ENCODE results near the gene RBMS3.
"Not testable (repeated sequence)": the region's sequence is repeated elsewhere in the genome, so short reads cannot be mapped to it uniquely, and the experiment has no call there.

The RBMS3 gene

DNA sequence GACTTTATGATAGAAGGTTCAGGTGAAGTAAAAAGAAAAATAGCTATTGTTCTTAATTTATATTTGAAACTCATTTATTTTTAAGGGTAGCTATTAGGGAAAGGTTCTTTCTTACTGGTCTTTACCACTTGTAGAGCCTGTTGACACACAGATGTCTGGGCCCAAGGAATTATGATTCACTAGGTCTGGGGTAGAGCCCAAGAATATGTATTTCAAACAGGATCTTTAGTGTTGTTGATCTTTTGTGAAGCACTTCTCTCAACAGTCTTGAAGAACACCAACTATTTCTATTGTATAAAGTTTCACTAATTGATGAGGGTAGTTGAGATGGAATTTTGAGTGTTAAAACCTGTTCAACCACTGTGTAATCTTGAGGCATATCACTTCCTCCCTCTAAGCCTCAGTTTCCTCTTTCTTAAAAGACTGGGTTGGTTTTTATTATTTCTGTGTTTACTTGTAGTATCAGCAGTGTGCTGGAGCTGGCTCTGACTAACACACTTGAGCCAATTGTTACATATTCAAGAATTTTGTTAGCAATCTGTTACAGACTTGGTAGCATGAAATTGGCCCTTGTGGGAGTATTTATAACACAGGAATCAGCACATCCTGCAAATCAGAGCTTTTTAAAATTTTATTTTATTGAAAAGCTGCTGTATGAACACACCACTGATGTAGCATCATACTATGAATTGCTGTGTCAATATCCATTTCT, 155.9 kb downstream of the RBMS3 start:
- ATAC-seq = no peak
- H3K4me3 Mint-ChIP-seq = no peak overlapping the region
- H3K4me1 Mint-ChIP-seq = peaks cover 4% of the 10 kb centered on the region
- H3K27ac Mint-ChIP-seq = no peak overlapping the region
- no peaks in the 10 kb centered on the region for H3K9me3 Mint-ChIP-seq
- DNase-seq = no peak
- peaks cover 7% of the 10 kb centered on the region for H3K27me3 Mint-ChIP-seq

DNA sequence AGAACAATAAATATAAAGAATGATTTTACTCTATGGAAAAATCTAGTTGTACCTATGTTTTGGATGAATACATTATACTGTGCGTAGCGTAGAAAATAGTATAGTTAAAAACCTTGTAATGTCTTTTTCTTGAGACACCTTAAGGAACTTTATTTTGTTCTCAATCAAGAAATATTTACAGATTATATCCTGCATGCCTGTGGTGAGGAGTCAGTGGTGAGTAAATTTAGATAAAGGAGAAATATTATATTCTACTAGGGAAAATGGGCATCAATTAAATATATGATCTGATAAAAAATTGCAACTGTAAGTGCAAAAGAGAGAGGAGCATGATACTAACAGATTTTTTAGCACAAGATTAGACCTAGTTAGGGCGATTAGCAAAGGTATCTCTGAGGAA, 157.7 kb downstream of the RBMS3 start:
- H3K27me3 Mint-ChIP-seq = peaks cover 7% of the 10 kb centered on the region
- no peak overlapping the region for H3K27ac Mint-ChIP-seq
- no peak overlapping the region for H3K4me3 Mint-ChIP-seq
- ATAC-seq (no peak), DNase-seq (no peak)
- peaks cover 4% of the 10 kb centered on the region for H3K4me1 Mint-ChIP-seq
- peaks cover 3 to 4% of the 10 kb centered on the region in 2 donors for H3K9me3 Mint-ChIP-seq

DNA sequence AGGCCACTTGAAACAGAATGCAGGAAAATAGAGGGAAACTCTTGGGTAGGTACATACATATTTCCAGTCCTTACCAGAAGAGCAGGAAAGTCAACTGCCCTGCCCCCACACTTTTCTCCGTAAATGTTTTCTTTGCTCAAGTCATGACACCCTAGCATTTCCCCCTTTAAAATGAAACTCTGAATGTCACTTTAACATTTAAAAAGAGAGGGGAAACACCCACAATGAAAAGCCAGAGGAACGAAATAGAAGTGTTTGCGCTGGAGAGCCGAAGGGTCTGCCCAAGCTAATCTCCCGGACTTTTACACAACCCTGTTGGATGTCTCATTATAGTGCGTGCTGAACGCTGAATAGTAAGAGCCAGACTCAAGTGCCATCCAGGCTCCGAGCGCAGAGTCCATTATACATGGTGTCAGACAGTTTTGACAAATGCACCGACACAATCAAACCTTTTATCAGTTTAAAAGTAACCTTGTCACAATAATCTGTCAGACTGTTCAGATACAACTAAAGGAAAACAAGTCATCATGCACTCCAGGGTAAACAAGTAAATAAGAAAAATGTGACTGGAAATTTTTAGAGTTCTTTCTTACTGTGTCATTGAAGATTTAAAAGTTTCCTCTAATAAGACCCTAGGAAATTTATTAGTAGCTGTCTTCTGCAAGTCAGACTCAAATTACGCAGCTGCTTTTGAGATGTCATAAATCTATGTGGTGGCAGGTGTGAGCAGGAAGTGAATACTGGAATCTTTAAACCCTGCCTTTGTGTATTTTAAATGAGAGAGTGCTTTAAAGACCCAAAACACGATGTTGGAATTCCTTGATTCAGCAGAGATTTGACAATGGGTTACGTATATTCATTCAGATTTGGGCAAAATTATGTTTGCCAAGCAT, 159.8 kb downstream of the RBMS3 start:
- ATAC-seq = no peak
- peaks cover 4% of the 10 kb centered on the region for H3K4me1 Mint-ChIP-seq
- no peak for DNase-seq
- H3K27me3 Mint-ChIP-seq = peaks cover 7% of the 10 kb centered on the region
- H3K4me3 Mint-ChIP-seq = no peak overlapping the region
- H3K27ac Mint-ChIP-seq = no peak overlapping the region
- peaks cover 7 to 16% of the 10 kb centered on the region in 2 donors for H3K9me3 Mint-ChIP-seq

DNA sequence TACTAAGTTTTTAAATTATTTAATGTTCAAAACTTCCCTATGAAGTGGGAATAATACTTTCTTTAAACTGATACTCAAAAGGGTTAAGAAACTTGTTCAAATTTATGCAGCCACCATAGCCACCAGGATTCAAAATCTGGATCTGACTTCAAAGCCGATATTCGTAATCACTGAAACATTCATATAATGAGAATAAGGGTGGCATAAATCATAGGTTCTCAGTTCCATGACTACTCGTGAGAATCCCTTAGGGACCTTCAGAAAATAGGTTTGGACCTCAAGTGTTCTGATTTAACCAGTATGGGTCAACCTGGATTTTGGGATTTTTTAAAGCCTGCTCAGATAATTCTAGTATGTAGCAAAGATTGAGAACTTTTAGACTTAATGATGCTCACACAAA, 160.6 kb downstream of the RBMS3 start:
- Mint-ChIP-seq H3K27me3 (peaks cover 7% of the 10 kb centered on the region), H3K27ac (no peak overlapping the region), H3K9me3 (peaks cover 7 to 16% of the 10 kb centered on the region in 2 donors), H3K4me3 (no peak overlapping the region), H3K4me1 (peaks cover 4% of the 10 kb centered on the region)
- DNase-seq = no peak
- no peak for ATAC-seq

DNA sequence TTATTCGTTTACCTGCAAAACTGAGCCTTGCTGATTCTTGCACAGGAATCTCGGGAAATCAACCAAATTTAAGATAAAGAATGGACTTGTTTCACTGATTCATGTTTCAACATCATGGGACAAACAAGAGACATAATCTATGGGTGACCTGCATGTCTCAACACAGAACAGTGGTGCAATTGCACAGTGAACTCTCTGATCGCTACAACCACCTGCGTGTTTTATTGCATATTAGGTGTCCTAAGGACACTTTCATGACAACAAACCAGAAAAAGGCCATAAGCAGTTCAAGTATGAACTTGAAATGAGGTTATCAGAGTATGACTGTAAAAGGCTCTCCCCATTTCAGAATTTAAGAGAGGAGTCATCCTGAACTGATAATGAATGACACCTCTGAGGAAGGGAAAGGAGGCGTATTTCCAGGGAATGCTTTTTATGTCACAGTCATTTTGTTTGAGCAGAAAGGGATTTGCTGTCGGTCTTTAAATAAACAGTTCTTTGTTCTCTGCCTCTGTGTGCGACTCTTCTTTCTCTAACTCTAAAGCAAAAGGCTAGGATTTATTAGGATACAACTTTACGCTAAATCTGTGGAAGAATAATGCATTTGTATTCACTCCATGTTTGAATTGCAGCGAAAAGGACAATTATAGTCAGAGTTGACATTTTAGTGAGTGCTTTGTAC, 167.2 kb downstream of the RBMS3 start:
- DNase-seq (no peak), ATAC-seq (no peak)
- Mint-ChIP-seq H3K27me3 (no peaks in the 10 kb centered on the region), H3K9me3 (peaks cover 7 to 16% of the 10 kb centered on the region in 2 donors), H3K4me3 (no peak overlapping the region), H3K27ac (no peak overlapping the region), H3K4me1 (no peaks in the 10 kb centered on the region)

DNA sequence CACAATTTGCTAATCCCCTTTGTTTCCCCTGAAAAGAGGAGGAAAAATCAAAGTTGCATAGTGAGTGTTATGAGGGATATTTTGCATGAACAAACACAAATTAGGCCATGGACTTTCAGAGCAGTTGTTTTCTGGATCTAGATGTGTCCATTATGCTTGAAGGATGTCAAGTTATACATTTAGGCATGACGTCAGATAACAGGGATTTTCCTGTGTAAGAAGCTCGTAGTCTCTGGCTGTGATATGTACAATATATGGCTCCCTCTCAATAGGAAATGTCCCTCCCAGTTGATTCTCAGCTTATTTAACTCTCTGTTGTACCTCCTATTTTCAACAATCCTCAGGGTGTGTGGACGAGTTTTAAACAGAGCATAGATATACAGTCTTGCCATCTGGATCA, 171.0 kb downstream of the RBMS3 start:
- Mint-ChIP-seq H3K27me3 (no peaks in the 10 kb centered on the region), H3K4me1 (no peaks in the 10 kb centered on the region), H3K9me3 (no peaks in the 10 kb centered on the region), H3K4me3 (no peak overlapping the region), H3K27ac (no peak overlapping the region)
- ATAC-seq = no peak
- DNase-seq = no peak

DNA sequence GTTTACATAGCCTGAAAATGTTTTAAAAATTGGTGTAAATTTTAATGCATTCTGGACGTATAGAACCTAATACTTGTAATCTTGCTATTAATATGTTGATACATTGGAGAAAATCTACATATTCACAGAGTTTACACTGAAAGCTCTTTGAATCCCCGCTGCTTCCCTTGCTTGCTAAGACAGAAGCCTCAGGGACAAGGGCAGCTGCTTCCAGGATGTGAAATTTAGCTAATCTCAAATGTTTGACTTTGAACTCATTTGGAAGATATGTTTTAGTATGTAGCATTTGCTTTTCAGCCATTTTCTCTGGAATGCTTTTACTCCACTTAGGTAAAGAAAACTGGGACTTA, 172.0 kb downstream of the RBMS3 start:
- H3K27me3 Mint-ChIP-seq = no peaks in the 10 kb centered on the region
- no peak overlapping the region for H3K4me3 Mint-ChIP-seq
- H3K4me1 Mint-ChIP-seq = no peaks in the 10 kb centered on the region
- no peaks in the 10 kb centered on the region for H3K9me3 Mint-ChIP-seq
- ATAC-seq (no peak), DNase-seq (no peak)
- no peak overlapping the region for H3K27ac Mint-ChIP-seq

DNA sequence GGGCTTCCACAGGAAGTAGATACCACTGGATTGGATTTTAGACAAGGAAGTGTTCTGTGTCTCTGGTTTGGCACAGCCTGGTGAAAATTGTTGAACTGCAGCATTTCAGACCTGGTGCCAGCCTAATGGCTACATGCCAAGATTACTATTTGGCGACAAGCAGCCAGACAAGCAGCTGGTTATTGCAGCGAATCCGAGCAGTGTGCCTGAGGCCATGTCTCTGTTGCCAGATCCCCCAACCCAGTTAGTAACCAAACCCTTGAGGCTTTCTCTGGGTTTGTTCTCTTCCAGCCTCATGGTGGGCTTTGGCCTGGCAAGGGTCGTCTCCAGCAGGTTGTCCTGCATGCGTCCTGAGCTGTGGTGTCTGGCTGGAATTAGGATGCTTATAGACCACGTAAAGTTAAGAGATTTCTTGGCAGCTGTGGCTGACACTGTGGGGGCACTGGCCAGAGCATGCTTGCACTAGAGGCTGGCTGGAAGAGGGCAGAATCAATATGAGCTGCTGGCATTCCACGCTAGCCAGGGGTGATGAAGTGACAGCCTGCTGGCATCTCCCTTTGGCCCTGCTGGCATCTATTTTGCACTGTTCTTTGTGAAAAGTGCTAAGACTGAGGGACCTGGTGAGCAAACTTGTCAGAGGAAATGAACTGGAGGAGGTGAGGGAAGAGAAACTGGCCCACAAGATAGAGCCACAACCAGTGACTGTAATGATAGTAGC, 172.6 kb downstream of the RBMS3 start:
- H3K4me1 Mint-ChIP-seq = no peaks in the 10 kb centered on the region
- H3K4me3 Mint-ChIP-seq = no peak overlapping the region
- no peak for DNase-seq
- H3K9me3 Mint-ChIP-seq = no peaks in the 10 kb centered on the region
- H3K27ac Mint-ChIP-seq = no peak overlapping the region
- H3K27me3 Mint-ChIP-seq = no peaks in the 10 kb centered on the region
- no peak for ATAC-seq

DNA sequence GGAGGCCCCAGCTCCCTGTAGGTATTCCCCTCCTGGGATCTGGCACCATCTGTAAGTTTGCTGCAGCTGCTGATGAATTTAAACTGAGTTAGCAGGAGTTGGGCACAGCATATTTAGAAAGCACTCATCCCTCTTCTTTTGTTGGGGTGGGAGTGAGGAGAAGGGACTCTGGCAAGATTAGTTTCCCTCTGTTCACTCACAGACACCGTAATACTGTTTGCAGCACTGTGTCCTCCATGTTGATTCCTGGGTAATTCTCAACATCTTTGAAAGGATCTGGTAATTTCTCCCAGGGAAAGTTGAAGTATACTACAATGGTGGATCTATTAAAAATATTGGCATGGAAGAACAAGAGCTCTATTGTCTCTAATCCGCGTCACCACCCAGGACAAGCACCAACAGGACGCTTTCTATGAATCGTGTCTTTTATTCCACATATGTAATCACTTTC, 173.3 kb downstream of the RBMS3 start:
- no peak for DNase-seq
- no peak for ATAC-seq
- no peaks in the 10 kb centered on the region for H3K9me3 Mint-ChIP-seq
- H3K4me1 Mint-ChIP-seq = no peaks in the 10 kb centered on the region
- no peak overlapping the region for H3K4me3 Mint-ChIP-seq
- H3K27me3 Mint-ChIP-seq = no peaks in the 10 kb centered on the region
- no peak overlapping the region for H3K27ac Mint-ChIP-seq

DNA sequence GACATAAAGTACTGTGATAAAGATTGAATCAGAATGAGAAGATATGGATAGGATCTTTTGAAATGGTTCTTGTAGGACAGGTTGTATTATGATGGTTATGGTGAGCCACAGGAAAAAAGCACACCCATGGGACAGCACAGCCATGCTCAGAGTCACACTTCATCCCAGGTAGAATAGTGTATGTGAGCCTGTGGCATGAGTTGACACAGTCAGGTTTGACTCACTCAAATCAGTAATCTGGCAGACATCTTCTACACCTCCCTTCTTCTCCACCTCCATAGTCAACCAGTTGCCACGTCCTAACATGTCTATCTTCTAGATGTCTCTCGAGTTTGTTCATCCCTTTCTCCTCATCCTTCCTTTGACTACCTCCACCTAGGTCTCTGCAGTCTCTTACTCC, 176.0 kb downstream of the RBMS3 start:
- no peaks in the 10 kb centered on the region for H3K9me3 Mint-ChIP-seq
- no peaks in the 10 kb centered on the region for H3K27me3 Mint-ChIP-seq
- H3K4me1 Mint-ChIP-seq = no peaks in the 10 kb centered on the region
- no peak overlapping the region for H3K4me3 Mint-ChIP-seq
- DNase-seq (no peak), ATAC-seq (no peak)
- H3K27ac Mint-ChIP-seq = peak overlapping the region in 1 of 2 donors; percentile 9

DNA sequence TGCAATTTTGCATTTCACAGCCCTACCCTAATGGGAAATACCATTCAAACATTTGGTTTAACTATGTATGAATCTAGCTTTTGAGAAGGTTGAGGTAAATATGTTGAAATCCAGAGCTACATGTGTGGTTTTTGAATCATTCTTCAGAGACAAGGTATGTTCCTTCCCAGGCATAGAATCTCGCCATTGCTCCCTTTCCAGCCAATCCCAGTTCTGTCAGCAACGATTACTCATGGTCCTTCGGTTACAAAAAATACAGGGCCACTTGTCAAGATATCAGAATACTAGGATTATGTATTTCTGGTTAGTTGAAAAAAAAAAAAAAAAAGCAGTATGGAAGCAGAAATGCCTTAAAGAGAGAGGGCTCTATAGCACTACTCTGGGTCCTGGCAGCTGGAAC, 182.4 kb downstream of the RBMS3 start:
- Mint-ChIP-seq H3K9me3 (no peaks in the 10 kb centered on the region), H3K4me3 (no peak overlapping the region), H3K27ac (no peak overlapping the region), H3K27me3 (no peaks in the 10 kb centered on the region), H3K4me1 (no peaks in the 10 kb centered on the region)
- DNase-seq (no peak), ATAC-seq (no peak)

DNA sequence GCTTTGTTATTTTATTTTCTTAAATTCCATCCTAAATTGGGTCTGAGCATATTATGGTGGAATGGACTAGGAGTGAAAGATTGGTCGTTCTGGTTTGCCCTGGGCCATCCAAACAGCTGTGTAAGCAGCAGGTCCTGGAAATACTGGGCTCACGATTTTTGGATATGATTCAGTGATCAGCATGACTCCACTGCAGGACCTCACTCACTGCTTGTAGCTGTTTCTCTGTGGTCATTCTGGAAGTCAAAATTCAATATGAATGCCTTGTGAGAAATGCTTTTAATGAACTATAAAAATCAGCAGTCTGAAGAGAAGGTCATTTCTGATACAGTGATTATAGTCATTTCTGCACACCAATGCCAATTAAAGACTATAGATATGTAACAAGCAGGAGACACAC, 185.0 kb downstream of the RBMS3 start:
- Mint-ChIP-seq H3K4me1 (no peaks in the 10 kb centered on the region), H3K4me3 (no peak overlapping the region), H3K27me3 (no peaks in the 10 kb centered on the region), H3K9me3 (no peaks in the 10 kb centered on the region), H3K27ac (no peak overlapping the region)
- DNase-seq (no peak), ATAC-seq (no peak)

DNA sequence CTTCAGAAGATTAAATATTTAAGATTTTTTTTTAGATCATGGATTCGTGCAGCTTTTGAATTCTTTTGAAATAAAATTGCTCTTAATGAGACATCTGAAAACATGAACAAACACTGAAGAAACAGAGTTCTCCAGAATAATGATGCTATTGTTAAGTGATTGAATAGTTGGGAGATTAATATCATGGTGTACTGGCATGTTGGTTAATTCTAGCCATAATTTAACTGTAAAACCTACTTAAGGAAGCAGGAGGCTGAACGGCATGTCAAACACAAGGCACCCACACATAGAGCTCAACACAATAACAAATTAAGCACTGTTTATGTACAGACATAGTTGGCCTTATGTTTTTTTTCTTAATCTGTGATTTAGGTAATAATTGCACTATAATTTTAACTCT, 185.6 kb downstream of the RBMS3 start:
- Mint-ChIP-seq H3K9me3 (no peaks in the 10 kb centered on the region), H3K4me1 (no peaks in the 10 kb centered on the region), H3K27me3 (no peaks in the 10 kb centered on the region), H3K27ac (no peak overlapping the region), H3K4me3 (no peak overlapping the region)
- ATAC-seq (no peak), DNase-seq (no peak)

DNA sequence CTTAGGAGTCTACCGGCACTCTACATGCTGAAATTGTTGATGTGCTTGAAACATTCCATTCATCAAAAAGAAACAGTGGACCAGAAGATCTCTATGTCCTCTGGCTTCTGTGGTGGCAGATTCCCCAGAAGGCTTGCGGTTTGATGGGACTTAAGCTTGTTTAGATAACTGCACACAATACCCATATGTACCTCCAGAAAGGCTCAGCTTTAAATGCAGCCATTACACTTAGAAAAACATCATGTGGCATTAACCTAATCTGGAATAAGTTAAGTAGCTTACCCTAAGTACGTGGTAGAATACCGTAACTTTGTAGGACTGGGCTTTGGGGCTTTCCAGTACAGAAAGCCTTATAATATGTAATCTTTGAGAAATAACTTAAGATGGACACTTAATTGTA, 187.3 kb downstream of the RBMS3 start:
- Mint-ChIP-seq H3K4me3 (no peak overlapping the region), H3K27me3 (no peaks in the 10 kb centered on the region), H3K9me3 (no peaks in the 10 kb centered on the region), H3K4me1 (no peaks in the 10 kb centered on the region), H3K27ac (no peak overlapping the region)
- DNase-seq (no peak), ATAC-seq (no peak)

DNA sequence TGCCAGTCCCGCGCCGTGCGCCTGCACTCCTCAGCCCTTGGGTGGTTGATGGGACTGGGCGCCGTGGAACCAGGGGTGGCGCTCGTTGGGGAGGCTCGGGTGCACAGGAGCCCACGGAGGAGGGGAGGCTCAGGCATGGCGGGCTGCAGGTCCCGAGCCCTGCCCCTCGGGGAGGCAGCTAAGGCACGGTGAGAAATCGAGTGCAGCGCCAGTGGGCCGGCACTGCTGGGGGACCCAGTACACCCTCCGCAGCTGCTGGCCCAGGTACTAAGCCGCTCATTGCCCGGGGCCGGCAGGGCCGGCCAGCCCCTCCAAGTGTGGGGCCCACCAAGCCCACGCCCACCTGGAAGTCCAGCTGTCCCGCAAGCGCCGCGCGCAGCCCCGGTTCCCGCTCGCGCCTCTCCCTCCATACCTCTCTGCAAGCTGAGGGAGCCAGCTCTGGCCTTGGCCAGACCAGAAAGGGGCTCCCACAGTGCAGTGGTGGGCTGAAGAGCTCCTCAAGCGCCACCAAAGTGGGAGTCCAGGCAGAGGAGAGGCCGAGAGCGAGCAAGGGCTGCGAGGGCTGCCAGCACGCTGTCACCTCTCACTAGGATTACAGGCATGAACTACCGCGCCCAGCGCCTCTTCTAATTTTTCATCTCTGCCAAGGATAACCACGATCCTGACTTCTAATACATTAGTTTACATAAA, 192.8 kb downstream of the RBMS3 start:
- not testable (repeated sequence) for ATAC-seq

More for the DNA sequence above, 192.8 kb downstream of the RBMS3 start:
- not testable (repeated sequence) for H3K27me3 Mint-ChIP-seq, H3K4me1 Mint-ChIP-seq, H3K9me3 Mint-ChIP-seq, H3K4me3 Mint-ChIP-seq, H3K27ac Mint-ChIP-seq, DNase-seq
